GM12878 (cell line): ENCODE data around the gene CASTOR1. TPM values are rescaled to one million over a fixed set of nuclear protein-coding genes. Genes with fewer than 3 reads are reported as not detected.

Experiments used
- ATAC-seq: fragments of 200-7000 bp; cut with Tn5 transposase; 3 replicates; pipeline ENCODE4 v1.9.1; 2020; ENCODE audit warnings: mild to moderate bottlenecking, moderate library complexity
- BruUV-seq: library from RNA; stranded (reverse); fragments of 400-500 nt; replicated peaks from 2 replicates; lab custom pipeline; 2021; lab: Mats Ljungman, UMichigan
- CTCF ChIA-PET: fragments of 300-600 bp; sonication (Branson Sonifier 250); formaldehyde crosslinking; extraction: SDS; loops from one replicate; lab custom pipeline; 2021; ENCODE audit warnings: inconsistent platforms; lab: Yijun Ruan, JAX
- POLR2A ChIA-PET: fragments of 350-600 bp; formaldehyde crosslinking; extraction: SDS; loops from one replicate; lab custom pipeline; 2021; ENCODE audit warnings: inconsistent platforms; lab: Charles Lee
- RAD21 ChIA-PET: fragments of 300-600 bp; sonication (Branson Sonifier 250); formaldehyde crosslinking; loops from one replicate; lab custom pipeline; 2023; ENCODE audit warnings: antibody characterized with exemption; ENCODE audit not compliant: unreplicated experiment; lab: Charles Lee
- SMC1A ChIA-PET: fragments of 300-600 bp; sonication (Branson Sonifier 250); formaldehyde crosslinking; loops from one replicate; lab custom pipeline; 2023; ENCODE audit not compliant: unreplicated experiment, uncharacterized antibody; lab: Charles Lee
- DNase-seq: peaks from one replicate; pipeline ENCODE4 v3.0.0-alpha.2; 2011; ENCODE audit warnings: low read depth, low spot score
- FAIRE-seq: peaks from 3 replicates; lab custom pipeline; 2011; peaks lifted over from hg19 to GRCh38; lab: Jason Lieb, UNC
- H2AFZ ChIP-seq: 2 replicates; pipeline ENCODE4 v1.6.0; 2011; ENCODE audit warnings: low read depth, low read length, control low read depth; ENCODE audit not compliant: control insufficient read depth
- H3K27ac ChIP-seq: 2 replicates; pipeline ENCODE4 v1.5.1; 2011; ENCODE audit warnings: control low read depth; ENCODE audit not compliant: control insufficient read depth, insufficient read depth
- H3K27me3 ChIP-seq, 2 experiments: replicated peaks in 1 of 2; 2 replicates each; pipeline versions ENCODE4 v1.6.0 to v1.6.1; 2011; ENCODE audit warnings: low read length in 1 of 2; ENCODE audit not compliant: control insufficient read depth in 2 of 2, insufficient read depth in 2 of 2
- H3K36me3 ChIP-seq, 2 experiments: 2 replicates each; pipeline ENCODE4 v1.5.1; 2011; ENCODE audit warnings: low read length in 1 of 2; ENCODE audit not compliant: control insufficient read depth in 2 of 2, insufficient read depth in 2 of 2
- H3K4me1 ChIP-seq: 2 replicates; pipeline ENCODE4 v1.6.1; 2011; ENCODE audit warnings: mild to moderate bottlenecking, low read length, moderate library complexity, mixed read lengths; ENCODE audit not compliant: control insufficient read depth, insufficient read depth
- H3K4me2 ChIP-seq: 2 replicates; pipeline ENCODE4 v1.6.0; 2011; ENCODE audit warnings: control low read depth; ENCODE audit not compliant: control insufficient read depth, insufficient read depth
- H3K4me3 ChIP-seq: fragments of 200-600 bp; sonication (generic); 2 replicates; pipeline ENCODE4 v1.5.1; 2016
- H3K79me2 ChIP-seq: 2 replicates; pipeline ENCODE4 v1.6.0; 2011; ENCODE audit warnings: low read length; ENCODE audit not compliant: control insufficient read depth, insufficient read depth
- H3K9ac ChIP-seq: 2 replicates; pipeline ENCODE4 v1.8.0; 2011; ENCODE audit warnings: low read length, control low read depth, mixed read lengths; ENCODE audit not compliant: control insufficient read depth, insufficient read depth
- H3K9me3 ChIP-seq: replicated peaks from 3 replicates; pipeline ENCODE4 v1.5.1; 2011; ENCODE audit warnings: mild to moderate bottlenecking, low read length; ENCODE audit not compliant: control insufficient read depth, insufficient read depth
- H4K20me1 ChIP-seq: 2 replicates; pipeline ENCODE4 v1.6.0; 2011; ENCODE audit not compliant: control insufficient read depth, insufficient read depth
- BCL11A ChIP-seq: IDR thresholded peaks from 2 replicates; pipeline ENCODE4 v1.6.1; 2011; ENCODE audit warnings: low read depth, low read length
- CREM ChIP-seq: IDR thresholded peaks from 2 replicates; pipeline ENCODE4 v1.6.1; 2014; ENCODE audit warnings: antibody characterized with exemption, low read depth
- MEF2B ChIP-seq: fragments of 450-650 bp; IDR thresholded peaks from 2 replicates; pipeline ENCODE4 v1.6.1; 2018; ENCODE audit warnings: mild to moderate bottlenecking, moderate library complexity; ENCODE audit not compliant: partially characterized antibody, poor library complexity, severe bottlenecking
- MYC ChIP-seq: IDR thresholded peaks from 2 replicates; pipeline ENCODE4 v1.6.1; 2011; ENCODE audit warnings: mild to moderate bottlenecking, low read length, moderate library complexity, inconsistent platforms; ENCODE audit not compliant: insufficient read depth, insufficient replicate concordance, insufficient read length, severe bottlenecking
- NKRF ChIP-seq: fragments of 450-650 bp; conservative IDR thresholded peaks from 2 replicates; pipeline ENCODE4 v1.6.1; 2017; ENCODE audit warnings: mild to moderate bottlenecking, moderate library complexity
- POLR2AphosphoS2 ChIP-seq: IDR thresholded peaks from 2 replicates; pipeline ENCODE4 v1.6.1; 2011; ENCODE audit warnings: low read depth, mild to moderate bottlenecking, low read length, improper control_type of control experiment, moderate library complexity
- POU2F2 ChIP-seq: IDR thresholded peaks from 3 replicates; pipeline ENCODE4 v1.6.1; 2011; ENCODE audit warnings: low read depth, mild to moderate bottlenecking, low read length, borderline replicate concordance
- SPI1 ChIP-seq: IDR thresholded peaks from 2 replicates; pipeline ENCODE4 v1.6.1; 2011; ENCODE audit warnings: low read depth, mild to moderate bottlenecking, low read length, moderate library complexity, borderline replicate concordance; ENCODE audit not compliant: insufficient read depth
- TCF12 ChIP-seq: IDR thresholded peaks from 2 replicates; pipeline ENCODE4 v1.6.1; 2011; ENCODE audit warnings: low read depth, mild to moderate bottlenecking, low read length
- ZBTB33 ChIP-seq: fragments of 450-650 bp; IDR thresholded peaks from 2 replicates; pipeline ENCODE4 v1.6.1; 2017; ENCODE audit warnings: mild to moderate bottlenecking
- WGBS: methylation state at CpG from one replicate; pipeline ENCODE4 v1.1.6; 2016; ENCODE audit warnings: low lambda C conversion rate; ENCODE audit not compliant: insufficient replicate concordance, insufficient coverage; ENCODE audit errors: missing lambda C conversion rate; 5-methylcytosine and 5-hydroxymethylcytosine counted together
- in situ Hi-C: fragments of 300-500 bp; cut with MboI; formaldehyde crosslinking; loops from 9 replicates; pipeline ENCODE4 v1.14.3; 2018; ENCODE audit warnings: mixed read lengths
- intact Hi-C: fragments of 100-400 bp; cut with micrococcal nuclease; formaldehyde crosslinking; loops from one replicate; pipeline ENCODE4 v1.14.2; 2022; ENCODE audit not compliant: unreplicated experiment
- polyA plus RNA-seq, 11 experiments: library from polyadenylated mRNA; depleted of rRNA in 4 of 11; unstranded in 6 of 11; stranded (reverse) in 5 of 11; fragments of >200 nt; fragmentation: Nextera tagmentation in 4 of 11; fragmentation: Illumina TruSeq in 1 of 11; extraction: Ambion mirVana in 4 of 11; extraction: Trizol in 1 of 11; gene quantifications; 1 replicate in 1 of 11; 2 replicates in 10 of 11; pipeline versions ENCODE4 v1.2.1 to v1.2.3, GENCODE V29; 2011 to 2016; ENCODE audit warnings: inconsistent platforms in 2 of 11, missing spikeins in 2 of 11, low read depth in 1 of 11
- total RNA-seq, 4 experiments: library from RNA; depleted of rRNA in 3 of 4; stranded (reverse); fragments of >200 nt in 3 of 4; fragmentation: Illumina TruSeq in 1 of 4; extraction: Trizol in 1 of 4; gene quantifications; 2 replicates each; pipeline versions ENCODE4 v1.2.1 to v1.2.3, GENCODE V29; 2013 to 2021
- TF ChIP-seq, protein P1 (sequence below): IDR thresholded peaks from 2 replicates; pipeline ENCODE4 v1.6.1; 2012; ENCODE audit warnings: mild to moderate bottlenecking, low read depth, low read length

Gene CASTOR1
- total and polyA plus RNA-seq, 10 of the 15 experiments (the other 5 are each of a cell fraction or from before 2014, with no cell fraction given), result 0.31 to 9.1 (median 3.3) TPM

DNA sequence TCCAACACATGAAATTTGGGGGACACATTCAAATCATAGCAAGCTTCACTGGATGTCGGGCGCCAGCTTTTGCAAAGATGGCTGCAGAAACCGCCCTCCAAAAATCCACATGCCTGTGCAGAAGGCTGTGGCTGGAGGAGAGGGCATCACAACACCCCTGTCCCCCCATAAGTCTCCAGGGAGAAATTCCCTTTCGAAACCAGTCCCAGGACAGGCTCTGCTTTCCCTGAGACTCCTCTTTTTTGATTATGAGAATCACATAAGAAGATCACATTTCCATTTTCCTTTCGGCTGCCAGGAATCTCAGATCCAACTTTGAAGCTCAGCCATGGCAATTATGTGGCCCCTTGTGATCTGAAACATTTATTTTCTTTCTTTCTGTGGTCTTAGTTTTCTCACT is 52.4 kb downstream of the CASTOR1 start:
- BruUV-seq, result no TSS peak
- H3K27me3 ChIP-seq, result 0 out of 4 replicates have a peak, but pooled peaks cover 0 to 3% of the 10 kb centered on the region in 2 experiments

More for the DNA sequence above, 52.4 kb downstream of the CASTOR1 start:
- no peak for FAIRE-seq
- no peak overlapping the region for H2AFZ ChIP-seq
- H3K27ac ChIP-seq, result no peak overlapping the region
- no peaks in the 10 kb centered on the region for H4K20me1 ChIP-seq
- no peak for DNase-seq
- no peak overlapping the region for H3K4me2 ChIP-seq
- ChIA-PET CTCF (interaction anchor here (1.2 kb wide), 1 partner anchor 18 kb away, joined by 3 read pairs; no protein-coding TSS in a partner anchor), POLR2A (no interaction called here), SMC1A (interaction anchor here (1.0 kb wide), 1 partner anchor 117 kb away, joined by 3 read pairs; no protein-coding TSS in a partner anchor), RAD21 (interaction anchor here (1.0 kb wide), 1 partner anchor 43 kb away, joined by 3 read pairs; no protein-coding TSS in a partner anchor)
- no peak overlapping the region for H3K9ac ChIP-seq
- no peak for ATAC-seq
- no peaks in the 10 kb centered on the region for H3K36me3 ChIP-seq
- H3K9me3 ChIP-seq, result no peaks in the 10 kb centered on the region
- intact Hi-C loops (no loop called here), in situ Hi-C loops (no loop called here)
- TF ChIP-seq MYC (no peak), POLR2AphosphoS2 (no peak), TCF12 (no peak), POU2F2 (no peak), BCL11A (no peak), ZBTB33 (no peak), NKRF (no peak), SPI1 (no peak), CREM (no peak), MEF2B (no peak)
- TF ChIP-seq, protein P1, sequence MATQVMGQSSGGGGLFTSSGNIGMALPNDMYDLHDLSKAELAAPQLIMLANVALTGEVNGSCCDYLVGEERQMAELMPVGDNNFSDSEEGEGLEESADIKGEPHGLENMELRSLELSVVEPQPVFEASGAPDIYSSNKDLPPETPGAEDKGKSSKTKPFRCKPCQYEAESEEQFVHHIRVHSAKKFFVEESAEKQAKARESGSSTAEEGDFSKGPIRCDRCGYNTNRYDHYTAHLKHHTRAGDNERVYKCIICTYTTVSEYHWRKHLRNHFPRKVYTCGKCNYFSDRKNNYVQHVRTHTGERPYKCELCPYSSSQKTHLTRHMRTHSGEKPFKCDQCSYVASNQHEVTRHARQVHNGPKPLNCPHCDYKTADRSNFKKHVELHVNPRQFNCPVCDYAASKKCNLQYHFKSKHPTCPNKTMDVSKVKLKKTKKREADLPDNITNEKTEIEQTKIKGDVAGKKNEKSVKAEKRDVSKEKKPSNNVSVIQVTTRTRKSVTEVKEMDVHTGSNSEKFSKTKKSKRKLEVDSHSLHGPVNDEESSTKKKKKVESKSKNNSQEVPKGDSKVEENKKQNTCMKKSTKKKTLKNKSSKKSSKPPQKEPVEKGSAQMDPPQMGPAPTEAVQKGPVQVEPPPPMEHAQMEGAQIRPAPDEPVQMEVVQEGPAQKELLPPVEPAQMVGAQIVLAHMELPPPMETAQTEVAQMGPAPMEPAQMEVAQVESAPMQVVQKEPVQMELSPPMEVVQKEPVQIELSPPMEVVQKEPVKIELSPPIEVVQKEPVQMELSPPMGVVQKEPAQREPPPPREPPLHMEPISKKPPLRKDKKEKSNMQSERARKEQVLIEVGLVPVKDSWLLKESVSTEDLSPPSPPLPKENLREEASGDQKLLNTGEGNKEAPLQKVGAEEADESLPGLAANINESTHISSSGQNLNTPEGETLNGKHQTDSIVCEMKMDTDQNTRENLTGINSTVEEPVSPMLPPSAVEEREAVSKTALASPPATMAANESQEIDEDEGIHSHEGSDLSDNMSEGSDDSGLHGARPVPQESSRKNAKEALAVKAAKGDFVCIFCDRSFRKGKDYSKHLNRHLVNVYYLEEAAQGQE, result no peak
- no peaks in the 10 kb centered on the region for H3K79me2 ChIP-seq
- no peak overlapping the region for H3K4me3 ChIP-seq
- no peaks in the 10 kb centered on the region for H3K4me1 ChIP-seq
- 48% methylated on average over 5 of the region's 5 CpGs for WGBS
